ENCODE measurements around the gene EFCAB11.
"Not testable (repeated sequence)": the region's sequence is repeated elsewhere in the genome, so short reads cannot be mapped to it uniquely, and the experiment has no call there.

The EFCAB11 gene

GRCh38 chr14:89911010-89911919, 43.3 kb downstream of the EFCAB11 start:
- DNase-seq: no peak

GRCh38 chr14:89910691-89911009, 43.9 kb downstream of the EFCAB11 start:
- DNase-seq: no peak

GRCh38 chr14:89909586-89909985, 44.9 kb downstream of the EFCAB11 start:
- DNase-seq: no peak

- no peak for DNase-seq
Observed at GRCh38 chr14:89908712-89909450, 45.6 kb downstream of the EFCAB11 start.

GRCh38 chr14:89907655-89908054, 46.9 kb downstream of the EFCAB11 start:
- DNase-seq: no peak

- no peak for DNase-seq
Observed at GRCh38 chr14:89906000-89906399, 48.5 kb downstream of the EFCAB11 start.

- no peak for DNase-seq
Observed at GRCh38 chr14:89903340-89903952, 51.1 kb downstream of the EFCAB11 start.

- no peak for DNase-seq
Observed at GRCh38 chr14:89902881-89903280, 51.6 kb downstream of the EFCAB11 start.

GRCh38 chr14:89900802-89901201, 53.7 kb downstream of the EFCAB11 start:
- DNase-seq: no peak

GRCh38 chr14:89899917-89900663, 54.4 kb downstream of the EFCAB11 start:
- DNase-seq: peak in 2 of 6 experiments; percentile 11 to 27

- no peak for DNase-seq
Observed at GRCh38 chr14:89899291-89899690, 55.2 kb downstream of the EFCAB11 start.

GRCh38 chr14:89893388-89893787, 61.1 kb downstream of the EFCAB11 start:
- not testable (repeated sequence) for DNase-seq

- no peak for DNase-seq
Observed at GRCh38 chr14:89892953-89893352, 61.6 kb downstream of the EFCAB11 start.

- not testable (repeated sequence) for DNase-seq
Observed at GRCh38 chr14:89891721-89892120, 62.8 kb downstream of the EFCAB11 start.

GRCh38 chr14:89891055-89891454, 63.5 kb downstream of the EFCAB11 start:
- DNase-seq: no peak

- DNase-seq: no peak
Observed at GRCh38 chr14:89890589-89890988, 63.9 kb downstream of the EFCAB11 start.

- DNase-seq: no peak
Observed at GRCh38 chr14:89889626-89890025, 64.9 kb downstream of the EFCAB11 start.

- DNase-seq: no peak
Observed at GRCh38 chr14:89884761-89885160, 69.8 kb downstream of the EFCAB11 start.

- no peak for DNase-seq
Observed at GRCh38 chr14:89881839-89882238, 72.7 kb downstream of the EFCAB11 start.

GRCh38 chr14:89874091-89874490, 80.4 kb downstream of the EFCAB11 start:
- DNase-seq: not testable (repeated sequence)

GRCh38 chr14:89870316-89870715, 84.2 kb downstream of the EFCAB11 start:
- DNase-seq: no peak

GRCh38 chr14:89869606-89870005, 84.9 kb downstream of the EFCAB11 start:
- DNase-seq: no peak

GRCh38 chr14:89866458-89866857, 88.1 kb downstream of the EFCAB11 start:
- no peak for DNase-seq
